ENCODE data around the gene LOXL1.

The LOXL1 gene

DNA sequence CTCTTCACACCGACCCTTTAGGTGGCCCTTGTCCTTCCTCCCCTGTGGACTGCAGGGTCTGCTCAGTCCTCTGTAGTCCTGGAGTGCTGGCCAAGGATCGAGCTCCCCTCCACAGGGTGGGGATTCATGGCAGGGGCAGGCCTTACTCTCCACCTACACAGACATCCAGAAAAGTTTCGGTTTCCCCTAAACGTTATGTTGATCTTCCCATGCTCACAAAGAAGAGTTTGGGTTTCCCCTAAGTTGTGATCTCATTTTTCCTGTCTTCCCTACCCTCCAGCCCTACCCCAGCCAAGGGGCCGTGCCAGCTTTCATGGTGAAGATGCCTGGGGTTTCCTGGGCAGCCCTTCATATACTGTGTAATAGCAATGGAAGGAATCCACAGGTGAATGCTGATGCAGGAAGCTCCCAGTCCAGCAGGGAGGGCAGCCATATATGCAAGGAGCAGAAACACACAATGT is 55.5 kb downstream of the LOXL1 start:
- no peak for DNase-seq

DNA sequence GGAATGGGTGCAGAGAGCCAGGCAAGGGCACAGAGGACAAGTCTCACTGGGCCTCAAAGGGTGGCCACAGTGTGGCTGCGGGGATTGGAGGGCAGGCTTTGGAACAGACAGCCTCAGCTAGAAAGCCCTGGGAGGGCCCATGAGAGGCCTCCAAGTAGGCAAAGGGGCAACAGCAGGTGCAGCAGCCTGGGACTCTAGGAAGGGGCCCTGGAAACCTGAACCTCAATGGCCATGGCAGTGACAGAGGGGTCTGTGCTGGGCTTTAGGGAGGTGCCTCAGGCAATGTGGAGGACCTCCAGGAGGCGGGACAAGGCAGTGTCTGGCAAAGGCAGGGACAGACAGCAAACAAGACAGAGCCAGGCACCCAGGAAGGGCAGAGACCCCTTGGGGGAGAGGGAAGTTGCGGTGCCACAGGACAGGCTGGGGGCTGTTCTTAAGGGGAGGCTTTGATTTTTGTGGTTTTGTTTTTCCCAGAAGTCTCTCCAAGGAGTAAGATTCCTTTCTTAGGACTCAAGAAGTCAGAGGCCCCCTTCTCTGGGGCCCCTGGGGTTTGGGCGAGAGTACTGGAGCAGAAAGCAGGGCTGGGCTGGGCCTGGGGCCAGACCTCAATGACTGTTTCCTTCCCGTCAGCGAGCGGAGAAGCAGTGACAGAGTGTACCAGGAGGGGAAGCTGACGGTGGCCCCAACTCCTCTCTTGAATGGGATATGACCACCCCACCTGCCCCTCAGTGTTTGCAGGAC is 56.1 kb downstream of the LOXL1 start:
- no peak for DNase-seq

DNA sequence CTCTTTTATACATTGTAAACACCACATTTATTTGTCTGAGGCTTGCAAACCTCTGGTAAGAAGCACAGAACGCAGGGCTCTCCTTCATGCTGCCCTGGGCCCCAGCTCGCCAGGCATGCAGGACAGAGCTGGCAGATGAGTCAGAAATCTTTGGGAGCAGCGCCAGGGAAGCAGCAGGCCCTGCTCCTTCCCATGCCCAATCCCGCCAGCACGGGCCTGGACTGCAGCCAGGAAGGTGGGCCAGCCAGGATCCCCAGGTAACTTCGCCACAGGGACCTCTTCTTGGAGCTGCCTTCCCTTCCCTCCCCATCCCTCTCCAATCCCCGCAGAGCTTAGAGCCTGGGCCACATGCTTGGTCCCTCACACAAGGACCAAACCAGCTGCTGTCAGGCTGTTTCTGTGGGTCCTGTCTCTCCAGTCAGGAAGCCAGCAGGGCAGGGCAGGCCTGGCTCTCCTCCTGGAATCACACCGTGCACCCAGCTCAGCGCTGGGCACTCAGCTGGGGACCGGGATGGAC is 57.0 kb downstream of the LOXL1 start:
- no peak for DNase-seq

- no peak for DNase-seq
Observed at GRCh38 chr15:73983773-73984172, 57.5 kb downstream of the LOXL1 start.

- no peak for DNase-seq
Observed at GRCh38 chr15:73984208-73984979, 58.1 kb downstream of the LOXL1 start.

DNA sequence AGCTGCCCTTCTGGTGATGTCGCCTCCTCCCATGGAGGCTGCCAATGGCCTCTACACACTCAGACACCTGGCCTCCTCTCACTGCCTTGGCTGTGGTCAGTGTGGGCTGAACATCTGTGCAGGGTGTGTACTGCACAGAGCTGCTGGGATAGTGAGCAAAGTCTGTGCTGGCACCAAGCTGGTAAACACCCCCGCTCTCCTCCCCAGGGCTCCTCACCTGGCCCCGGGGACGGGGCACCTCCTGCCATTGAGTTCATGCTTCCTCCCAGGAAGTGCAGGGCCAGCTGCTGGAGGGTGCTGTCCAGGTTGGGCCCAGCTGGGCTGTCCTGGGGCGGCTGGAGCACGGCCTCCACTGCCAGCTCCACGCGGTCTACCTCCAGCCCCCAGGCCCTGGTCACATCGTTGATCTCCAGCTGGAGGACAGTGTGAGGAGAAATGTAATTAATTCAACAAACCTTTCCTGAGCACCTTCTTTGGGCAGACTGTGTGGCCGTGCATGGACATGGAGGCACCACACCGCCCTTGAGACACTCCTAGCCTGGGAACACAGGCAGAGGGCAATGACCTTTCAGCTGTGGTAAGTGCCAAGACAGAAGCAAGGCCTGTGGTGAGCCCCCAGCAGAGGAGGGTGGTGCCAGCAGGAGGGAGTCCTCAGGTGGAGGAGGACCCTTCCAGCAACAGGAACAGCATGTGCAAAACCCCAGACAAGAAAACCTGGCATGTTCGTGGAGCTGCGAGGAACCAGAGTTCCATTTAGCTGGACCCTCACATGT is 59.0 kb downstream of the LOXL1 start:
- DNase-seq, result no peak

DNA sequence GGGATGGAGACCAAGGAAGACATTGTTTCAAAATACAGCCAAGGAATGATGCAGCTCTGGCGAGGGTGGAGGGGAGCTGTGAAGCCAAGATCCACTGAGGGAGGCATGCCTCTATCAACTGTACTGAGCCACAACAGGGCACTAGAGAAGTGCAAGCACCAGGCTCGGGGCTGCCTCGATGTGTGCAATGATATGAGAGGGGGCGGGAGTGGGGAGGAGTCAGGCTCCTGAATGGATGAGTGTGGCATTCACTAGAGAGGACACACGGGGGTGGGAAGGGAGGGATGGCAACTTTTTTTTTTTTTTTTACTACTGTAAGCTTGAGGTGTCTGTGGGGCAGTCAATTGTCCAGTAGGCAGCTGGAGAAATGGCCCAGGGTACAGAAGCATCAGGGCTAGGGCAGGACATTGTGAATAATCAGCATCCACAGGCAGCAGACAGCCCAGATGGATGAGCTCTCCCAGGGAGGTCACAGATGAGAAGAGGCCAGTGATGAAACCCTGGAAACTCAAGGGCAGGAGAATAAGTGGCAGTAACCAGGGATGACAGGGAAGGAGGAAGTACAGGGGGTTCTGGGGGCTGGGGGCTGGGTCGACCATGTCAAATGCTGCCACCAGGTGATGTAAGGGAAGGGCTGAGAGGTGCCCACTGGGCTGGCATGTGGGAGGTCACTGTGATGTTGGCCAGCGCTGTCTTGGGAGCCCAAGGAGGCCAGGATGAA is 60.0 kb downstream of the LOXL1 start:
- no peak for DNase-seq

GRCh38 chr15:73986776-73987056 is 60.5 kb downstream of the LOXL1 start:
- DNase-seq, result no peak

DNA sequence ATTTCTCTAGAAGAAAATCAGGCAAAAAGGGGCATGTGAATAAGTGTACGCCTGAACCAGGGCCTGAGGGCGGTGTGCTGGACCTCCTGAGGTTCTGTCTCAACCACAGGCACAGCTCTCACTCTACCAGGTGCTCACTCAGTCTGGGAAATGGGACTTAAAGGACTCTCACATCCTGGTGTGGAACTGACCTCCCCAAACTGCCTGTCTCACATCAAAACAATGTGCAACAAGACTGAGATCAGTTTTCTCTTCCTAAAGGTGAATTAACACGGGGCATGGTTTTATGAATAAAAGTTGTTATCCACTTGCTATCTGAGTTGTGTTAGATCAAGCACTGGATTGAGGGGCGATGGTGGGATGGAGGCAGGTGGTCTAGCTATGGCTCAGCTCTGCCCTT is 61.0 kb downstream of the LOXL1 start:
- no peak for DNase-seq

DNA sequence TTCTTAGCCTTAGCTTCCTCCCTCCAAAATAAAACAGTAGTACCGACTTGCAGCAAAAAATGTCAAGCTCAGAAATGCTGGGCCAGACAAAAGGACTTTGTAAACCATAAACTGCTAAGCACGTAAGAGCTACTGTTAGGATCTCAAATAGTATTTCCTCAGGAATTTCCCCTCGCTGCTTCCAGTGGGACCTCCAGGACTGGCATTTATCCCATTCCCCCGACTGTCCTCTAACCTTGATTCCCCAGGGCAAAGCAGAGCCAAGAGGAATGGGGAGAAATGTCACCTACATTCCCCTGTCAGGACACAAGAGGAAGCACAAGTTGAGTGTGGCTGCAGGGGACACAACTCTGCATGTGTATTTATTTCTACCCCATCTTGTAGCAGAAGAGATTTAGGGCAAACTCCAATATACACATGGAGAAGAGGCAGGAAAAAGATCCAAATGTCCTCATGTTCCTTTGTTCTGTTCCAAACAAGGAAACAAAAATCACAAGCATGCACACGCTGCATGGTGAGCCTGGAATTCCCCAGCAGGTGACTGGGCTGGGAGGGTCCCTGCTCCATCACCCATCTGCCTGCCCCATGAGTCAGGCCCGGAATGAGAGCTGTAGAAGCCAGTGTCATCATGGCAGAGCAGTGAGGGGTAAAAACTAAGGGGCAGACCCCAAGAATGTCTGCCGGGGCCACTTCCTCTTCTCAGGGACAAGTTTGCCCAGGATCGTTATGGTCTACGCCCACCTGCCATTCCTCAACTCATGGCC is 61.6 kb downstream of the LOXL1 start:
- DNase-seq, result no peak

GRCh38 chr15:73988445-73988969 is 62.2 kb downstream of the LOXL1 start:
- DNase-seq, result no peak

GRCh38 chr15:73989001-73989798 is 62.9 kb downstream of the LOXL1 start:
- no peak for DNase-seq

- DNase-seq, result no peak
Observed at GRCh38 chr15:73990250-73991005, 64.2 kb downstream of the LOXL1 start.

DNA sequence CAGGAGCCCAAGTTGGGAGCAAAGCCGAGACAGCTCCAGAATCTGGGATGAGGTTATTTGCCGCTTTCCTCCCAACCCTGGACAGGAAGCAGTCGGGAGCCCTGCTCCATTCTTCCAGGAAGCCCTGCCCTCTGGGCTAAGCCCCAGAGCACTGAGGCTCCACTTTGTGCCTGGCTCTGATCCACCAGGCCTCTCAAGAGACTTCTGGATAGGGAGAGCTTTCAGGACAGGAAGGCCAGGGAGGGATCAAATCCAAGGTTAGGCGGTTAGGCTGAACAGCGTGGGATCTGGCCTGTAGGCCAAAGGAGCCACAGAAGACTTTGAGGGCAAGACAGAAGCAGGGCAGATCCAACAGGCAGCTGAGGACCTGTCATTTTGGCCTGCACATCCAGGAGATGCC is 65.0 kb downstream of the LOXL1 start:
- no peak for DNase-seq

GRCh38 chr15:73991726-73992593 is 65.7 kb downstream of the LOXL1 start, which contains the start of gene STOML1:
STOML1 (minus strand) TSS chr15:73992295; CDS start chr15:73992223, 72 bp downstream.
- peak; percentile 94 for DNase-seq

DNA sequence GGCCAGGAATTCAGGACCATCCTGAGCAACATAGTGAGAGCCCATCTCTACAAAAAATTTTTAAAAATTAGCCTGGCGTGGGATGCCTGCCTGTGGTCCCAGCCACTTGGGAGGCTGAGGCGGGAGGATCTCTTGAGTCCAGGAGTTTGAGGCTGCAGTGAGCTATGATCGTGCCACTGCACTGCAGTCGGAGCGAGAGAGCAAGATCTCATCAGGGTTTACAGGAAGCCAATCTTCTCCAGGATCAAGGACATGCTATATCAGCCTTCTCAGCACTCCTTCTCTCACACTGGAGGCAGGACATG is 66.3 kb downstream of the LOXL1 start:
- no peak for DNase-seq

GRCh38 chr15:73993211-73993994 is 67.1 kb downstream of the LOXL1 start:
- DNase-seq, result no peak

GRCh38 chr15:73994413-73994883 is 68.2 kb downstream of the LOXL1 start, which contains the start of gene PML:
PML (plus strand) TSS chr15:73994716; CDS start chr15:73994813, 97 bp downstream.
- DNase-seq, result peak; percentile 88

Measured in activated CD4-positive, alpha-beta T cell treated with anti-CD3 and anti-CD28 coated beads, Interleukin-2, amount 50 U/mL, for 1 hour (primary cell).